Fibroblast of lung (primary cell): ENCODE measurements around the gene FSIP1. TPM values are rescaled to one million over a fixed set of nuclear protein-coding genes. Genes with fewer than 3 reads are reported as not detected.

Experiments
- DNase-seq, 2 donors: peaks; one replicate each; pipeline versions ENCODE4 v3.0.0 to v3.0.0-alpha.2; 2010; ENCODE audit warnings: low read depth in 2 of 2
- H2AFZ ChIP-seq: 2 replicates; pipeline ENCODE4 v1.5.1; 2012; ENCODE audit warnings: low read length, control low read depth, inconsistent platforms
- H3K27ac ChIP-seq: 2 replicates; pipeline ENCODE4 v1.5.1; 2011; ENCODE audit warnings: low read length, control low read depth; ENCODE audit not compliant: insufficient read depth
- H3K27me3 ChIP-seq: 2 replicates; pipeline ENCODE4 v1.5.1; 2011; ENCODE audit warnings: mild to moderate bottlenecking, low read length; ENCODE audit not compliant: control insufficient read depth, insufficient read depth
- H3K36me3 ChIP-seq: 2 replicates; pipeline ENCODE4 v1.5.1; 2011; ENCODE audit warnings: low read length; ENCODE audit not compliant: control insufficient read depth, insufficient read depth
- H3K4me1 ChIP-seq: 2 replicates; pipeline ENCODE4 v1.5.1; 2011; ENCODE audit warnings: low read length; ENCODE audit not compliant: control insufficient read depth, insufficient read depth; ENCODE audit errors: extremely low read depth
- H3K4me2 ChIP-seq: 2 replicates; pipeline ENCODE4 v1.5.1; 2011; ENCODE audit warnings: low read length, control low read depth; ENCODE audit not compliant: insufficient read depth; ENCODE audit errors: extremely low read depth
- H3K4me3 ChIP-seq, 4 experiments: fragments of 200-600 bp in 1 of 4; sonication (generic) in 1 of 4; replicated peaks in 1 of 4; 2 replicates each; pipeline ENCODE4 v1.5.1; 2011 to 2016; ENCODE audit warnings: low read length in 4 of 4, low read depth in 3 of 4, mild to moderate bottlenecking in 3 of 4, control low read depth in 2 of 4, inconsistent platforms in 1 of 4, mixed read lengths in 1 of 4; ENCODE audit not compliant: insufficient read depth in 1 of 4; ENCODE audit errors: control extremely low read depth in 1 of 4
- H3K79me2 ChIP-seq: 2 replicates; pipeline ENCODE4 v1.5.1; 2012; ENCODE audit warnings: mild to moderate bottlenecking, low read length, inconsistent platforms; ENCODE audit not compliant: control insufficient read depth, insufficient read depth
- H3K9ac ChIP-seq: 2 replicates; pipeline ENCODE4 v1.5.1; 2011; ENCODE audit warnings: mild to moderate bottlenecking, low read length, control low read depth; ENCODE audit not compliant: insufficient read depth
- H3K9me3 ChIP-seq: 2 replicates; pipeline ENCODE4 v1.5.1; 2012; ENCODE audit warnings: low read depth, low read length; ENCODE audit not compliant: control insufficient read depth, insufficient read depth
- H4K20me1 ChIP-seq: 2 replicates; pipeline ENCODE4 v1.5.1; 2011; ENCODE audit warnings: low read length; ENCODE audit not compliant: control insufficient read depth, insufficient read depth; ENCODE audit errors: extremely low read depth
- CTCF ChIP-seq, 2 donors: IDR thresholded peaks in 1 of 2; conservative IDR thresholded peaks in 1 of 2; 1 replicate in 1 of 2; 2 replicates in 1 of 2; pipeline ENCODE4 v1.5.1; 2011 to 2012; ENCODE audit warnings: low read length in 2 of 2, control low read depth in 1 of 2, inconsistent platforms in 1 of 2, low read depth in 1 of 2, mild to moderate bottlenecking in 1 of 2
- EZH2 ChIP-seq: IDR thresholded peaks from 2 replicates; pipeline ENCODE4 v1.5.1; 2012; ENCODE audit warnings: low read length, control low read depth, mild to moderate bottlenecking; ENCODE audit errors: missing control alignments
- polyA plus RNA-seq, 2 donors: library from polyadenylated mRNA; depleted of rRNA in 1 of 2; stranded (reverse) in 1 of 2; unstranded in 1 of 2; fragments of >200 nt; gene quantifications; 2 replicates each; pipeline ENCODE4 v1.2.1, GENCODE V29; 2011 to 2012; ENCODE audit warnings: missing spikeins in 1 of 2
- total RNA-seq: library from RNA; depleted of rRNA; stranded (reverse); fragments of >200 nt; gene quantifications from 2 replicates; pipeline ENCODE4 v1.2.1, GENCODE V29; 2014

FSIP1 gene
- total and polyA plus RNA-seq, 2 donors (not counting 1 experiment from before 2014, with no cell fraction given): 0.50 to 5.1 TPM

GRCh38 chr15:39731266-39731665 lies 51.4 kb downstream of the FSIP1 start:
- no peak overlapping the region for H3K4me2 ChIP-seq
- no peak for DNase-seq
- no peak overlapping the region for H3K4me3 ChIP-seq
- H4K20me1 ChIP-seq: no peaks in the 10 kb centered on the region
- no peaks in the 10 kb centered on the region for H3K27me3 ChIP-seq
- H3K27ac ChIP-seq: no peak overlapping the region
- H3K79me2 ChIP-seq: no peaks in the 10 kb centered on the region
- H3K36me3 ChIP-seq: no peaks in the 10 kb centered on the region
- no peak overlapping the region for H3K9ac ChIP-seq
- no peaks in the 10 kb centered on the region for H3K9me3 ChIP-seq
- TF ChIP-seq EZH2 (no peak), CTCF (conservative IDR thresholded peaks at IDR 0.05 in 1 of 2, IDR thresholded peaks at IDR 0.05 in 1 of 2; ENCODE audit: low read depth in 1 of 2, low read length in 2 of 2) (no peak)
- no peak overlapping the region for H2AFZ ChIP-seq
- H3K4me1 ChIP-seq: no peaks in the 10 kb centered on the region

GRCh38 chr15:39730552-39730951 lies 52.1 kb downstream of the FSIP1 start:
- no peaks in the 10 kb centered on the region for H3K9me3 ChIP-seq

GRCh38 chr15:39729500-39729899 lies 53.1 kb downstream of the FSIP1 start:
- Histone ChIP-seq H3K4me2 (no peak overlapping the region), H3K27ac (no peak overlapping the region), H3K27me3 (no peaks in the 10 kb centered on the region), H3K9ac (no peak overlapping the region), H3K4me1 (no peaks in the 10 kb centered on the region), H3K79me2 (no peaks in the 10 kb centered on the region), H3K4me3 (no peak overlapping the region), H3K36me3 (no peaks in the 10 kb centered on the region), H2AFZ (no peak overlapping the region), H3K9me3 (no peaks in the 10 kb centered on the region), H4K20me1 (no peaks in the 10 kb centered on the region)
- TF ChIP-seq EZH2 (no peak), CTCF (conservative IDR thresholded peaks at IDR 0.05 in 1 of 2, IDR thresholded peaks at IDR 0.05 in 1 of 2; ENCODE audit: low read depth in 1 of 2, low read length in 2 of 2) (no peak)
- no peak for DNase-seq

More at GRCh38 chr15:39730552-39730951, 52.1 kb downstream of the FSIP1 start:
- no peak overlapping the region for H3K4me3 ChIP-seq
- no peaks in the 10 kb centered on the region for H4K20me1 ChIP-seq
- no peak overlapping the region for H3K9ac ChIP-seq
- no peak overlapping the region for H3K27ac ChIP-seq
- H3K4me1 ChIP-seq: no peaks in the 10 kb centered on the region
- TF ChIP-seq CTCF (conservative IDR thresholded peaks at IDR 0.05 in 1 of 2, IDR thresholded peaks at IDR 0.05 in 1 of 2; ENCODE audit: low read depth in 1 of 2, low read length in 2 of 2) (no peak), EZH2 (no peak)
- no peaks in the 10 kb centered on the region for H3K36me3 ChIP-seq
- no peaks in the 10 kb centered on the region for H3K27me3 ChIP-seq
- DNase-seq: no peak
- H3K4me2 ChIP-seq: no peak overlapping the region
- H2AFZ ChIP-seq: no peak overlapping the region
- H3K79me2 ChIP-seq: no peaks in the 10 kb centered on the region
